GM19035 (cell line): ENCODE data around the gene AKT2.
"Not testable (repeated sequence)": the region's sequence is repeated elsewhere in the genome, so short reads cannot be mapped to it uniquely, and the experiment has no call there.

Experiments used
- ATAC-seq: cut with Tn5 transposase; IDR thresholded peaks from one replicate; pipeline ENCODE4 v1.9.1; 2021; ENCODE audit not compliant: unreplicated experiment

AKT2 gene

DNA sequence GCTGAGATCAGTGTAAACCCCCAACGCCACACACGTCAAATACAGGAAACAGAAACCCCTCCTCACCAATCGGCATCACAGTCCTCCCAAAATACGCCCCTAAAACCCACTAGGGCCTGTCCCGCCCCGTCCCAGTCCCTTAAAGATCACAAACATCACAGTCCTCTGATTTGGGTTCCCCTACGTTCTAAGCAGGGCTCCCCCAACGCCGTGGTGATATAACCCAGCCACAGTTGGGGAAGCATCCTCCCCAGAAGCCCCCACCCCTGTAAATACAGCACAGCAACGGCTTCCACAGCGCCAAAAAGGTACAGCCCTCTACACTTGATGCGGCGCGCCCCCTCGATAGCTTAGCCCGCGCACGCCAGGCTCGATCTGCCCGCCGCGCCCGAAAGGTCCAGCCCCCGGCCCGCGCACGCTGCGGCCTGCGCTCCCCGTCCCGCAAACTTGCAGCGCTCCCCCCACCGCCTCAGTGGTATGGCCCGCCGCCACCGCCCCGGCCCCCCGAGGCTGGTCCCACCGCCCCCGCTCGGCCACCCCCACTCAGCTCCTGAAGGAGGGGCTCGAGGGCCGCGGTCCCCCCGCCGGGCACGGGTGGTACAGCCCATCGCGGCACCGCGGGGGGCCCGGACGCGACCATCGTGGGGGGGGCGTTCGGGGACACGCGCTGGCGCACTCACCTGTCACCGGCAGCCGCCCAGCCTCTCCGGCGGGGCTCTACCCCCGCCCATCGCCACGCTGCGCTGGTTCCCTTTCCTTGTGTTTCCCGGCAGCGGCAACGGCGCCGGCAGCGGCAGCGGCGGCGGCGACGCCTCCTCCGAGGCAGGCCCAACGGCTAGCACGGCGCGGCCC, at the start of gene AKT2:
Gene AKT2, minus strand, starts transcription at position 845 of the 852 bp plus-strand sequence. CDS start 20,078 bp downstream, outside the sequence.
- ATAC-seq, result peak; percentile 34

DNA sequence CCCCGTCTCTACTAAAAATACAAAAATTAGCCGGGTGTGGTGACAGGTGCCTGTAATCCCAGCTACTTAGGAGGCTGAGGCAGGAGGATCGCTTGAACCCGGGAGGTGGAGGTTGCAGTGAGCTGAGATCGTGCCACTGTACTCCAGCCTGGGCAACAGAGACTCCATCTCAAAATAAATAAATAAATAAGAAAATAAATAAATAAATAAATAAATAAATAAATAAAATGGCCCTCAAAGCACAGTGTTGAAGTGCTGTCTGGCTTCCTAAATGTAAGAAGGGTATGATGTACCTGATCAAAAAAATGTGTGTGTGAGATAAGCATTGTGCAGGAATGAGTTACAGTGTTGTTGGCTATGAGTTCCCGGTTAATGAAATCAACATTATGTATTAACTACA, 47.9 kb upstream of the AKT2 start:
- ATAC-seq, result not testable (repeated sequence)

DNA sequence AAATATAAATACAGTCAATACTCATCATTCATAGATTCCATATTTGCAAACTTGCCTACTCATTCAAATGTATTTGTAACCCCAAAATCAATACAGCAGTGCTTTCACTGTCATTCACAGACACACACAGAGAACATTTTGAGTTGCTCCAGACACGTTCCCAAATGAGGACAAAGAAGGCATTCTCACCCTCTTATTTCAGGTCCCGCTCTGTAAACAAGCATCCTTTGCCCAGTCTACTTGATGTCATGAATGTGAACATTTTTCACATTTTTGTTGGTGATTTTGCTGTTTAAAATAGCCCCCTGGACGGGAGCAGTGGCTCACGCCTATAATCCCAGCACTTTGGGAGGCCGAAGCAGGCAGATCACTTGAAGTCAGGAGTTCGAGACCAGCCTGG, 47.5 kb upstream of the AKT2 start:
- no peak for ATAC-seq

DNA sequence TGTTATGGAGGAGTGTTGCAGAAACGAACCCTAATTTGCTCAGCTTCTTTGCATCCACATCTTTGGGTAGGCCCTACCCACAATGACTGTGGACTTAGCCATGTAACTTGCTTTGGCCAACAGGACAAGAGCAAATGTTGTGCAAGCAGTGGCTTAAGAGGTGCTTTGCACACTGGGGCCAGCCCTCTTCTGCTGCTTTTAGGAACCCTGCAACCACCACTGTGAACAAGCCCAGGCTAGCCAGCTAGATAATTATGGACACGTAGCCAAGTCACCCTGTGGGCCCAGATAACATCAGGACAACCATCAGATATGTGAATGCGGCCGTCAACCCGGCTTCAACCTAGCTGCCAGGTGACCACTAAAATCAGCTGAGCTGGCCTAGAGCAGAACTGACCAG, 45.9 kb upstream of the AKT2 start:
- no peak for ATAC-seq

DNA sequence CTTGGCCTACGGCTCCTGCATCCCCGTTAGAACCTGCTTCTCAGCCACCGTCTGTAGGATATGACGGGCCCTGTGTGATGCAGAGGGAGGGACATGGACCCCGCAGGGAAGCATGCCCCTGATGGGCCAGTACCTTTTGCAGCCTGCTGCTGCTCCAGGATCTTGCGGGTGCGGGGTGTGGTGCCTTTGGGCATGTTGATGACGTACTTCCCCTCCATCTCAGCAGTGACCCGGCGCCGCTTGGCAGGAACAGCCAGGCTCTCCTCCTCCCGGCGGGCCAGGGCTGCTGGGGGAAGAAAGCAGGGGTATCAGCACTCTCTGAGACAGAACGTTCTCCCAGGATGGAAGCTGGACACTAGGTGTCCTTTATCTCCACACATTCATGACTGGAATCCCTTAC, 41.1 kb upstream of the AKT2 start:
- no peak for ATAC-seq

DNA sequence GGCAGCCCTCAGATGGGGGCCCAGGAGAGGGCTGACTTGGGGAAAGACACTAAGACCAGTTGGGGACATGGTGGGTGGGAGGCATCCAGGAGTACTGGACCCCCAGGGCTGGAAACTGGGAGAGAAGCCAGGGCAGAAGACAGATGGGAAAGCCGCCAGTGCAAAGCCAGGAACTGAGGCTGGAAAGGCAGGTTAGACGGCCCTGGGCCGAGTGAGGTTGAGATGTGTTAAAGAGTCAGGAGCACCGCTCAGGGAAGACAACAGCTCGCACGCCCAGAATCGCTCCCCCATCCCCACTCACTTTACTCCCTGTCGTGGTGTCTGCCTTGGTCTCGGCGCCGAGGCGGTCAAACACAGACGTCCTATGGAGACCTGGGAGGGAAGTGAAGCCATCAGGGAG, 38.6 kb upstream of the AKT2 start:
- ATAC-seq, result no peak

DNA sequence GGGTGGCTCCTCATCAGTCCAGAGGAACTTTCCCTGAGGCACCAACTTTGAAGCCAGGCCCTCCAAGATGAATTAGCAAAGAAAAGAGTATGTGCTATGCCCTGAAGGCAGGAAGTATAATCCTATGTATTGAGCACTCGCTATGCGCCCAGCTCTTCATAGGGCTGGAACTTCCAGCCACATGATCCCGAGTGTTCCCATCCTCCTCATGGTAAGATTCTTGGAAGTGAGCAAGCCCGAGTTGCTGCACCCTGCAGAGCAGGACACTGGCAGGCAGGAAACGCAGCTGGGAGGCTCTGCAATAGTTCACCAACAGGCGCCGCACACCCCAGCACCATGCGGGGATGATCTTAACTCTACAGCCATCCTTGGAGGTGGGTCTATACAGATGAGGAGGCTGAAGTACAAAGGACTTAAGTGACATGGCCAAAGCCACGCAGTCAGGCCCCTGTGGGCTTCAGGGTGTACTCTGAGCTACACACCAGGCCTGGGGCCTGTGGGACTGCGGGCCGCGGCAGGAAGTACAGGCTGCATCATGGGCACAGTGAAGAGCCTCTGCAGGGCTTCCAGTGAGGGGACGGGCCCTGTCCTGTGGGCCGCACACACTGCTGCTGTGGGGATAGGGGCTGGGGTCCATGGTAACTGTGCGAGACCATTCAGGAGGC, 37.9 kb upstream of the AKT2 start:
- no peak for ATAC-seq

DNA sequence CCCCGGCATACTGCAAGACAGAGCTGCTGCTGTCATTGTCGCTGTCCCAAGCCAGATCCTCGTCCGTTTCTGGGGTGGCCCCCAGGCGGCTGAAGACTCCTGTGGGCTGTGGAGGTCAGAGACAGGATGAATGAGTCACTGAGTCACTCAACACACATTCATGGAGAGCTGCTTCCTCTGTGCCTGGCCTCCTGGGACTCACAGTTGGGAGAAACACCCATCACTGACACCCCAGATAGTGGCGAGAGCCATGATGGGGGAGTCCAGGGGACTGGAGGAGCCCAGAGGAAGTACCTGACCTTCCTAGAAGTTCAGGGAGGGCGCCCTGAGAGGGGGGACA, 37.1 kb upstream of the AKT2 start:
- no peak for ATAC-seq

DNA sequence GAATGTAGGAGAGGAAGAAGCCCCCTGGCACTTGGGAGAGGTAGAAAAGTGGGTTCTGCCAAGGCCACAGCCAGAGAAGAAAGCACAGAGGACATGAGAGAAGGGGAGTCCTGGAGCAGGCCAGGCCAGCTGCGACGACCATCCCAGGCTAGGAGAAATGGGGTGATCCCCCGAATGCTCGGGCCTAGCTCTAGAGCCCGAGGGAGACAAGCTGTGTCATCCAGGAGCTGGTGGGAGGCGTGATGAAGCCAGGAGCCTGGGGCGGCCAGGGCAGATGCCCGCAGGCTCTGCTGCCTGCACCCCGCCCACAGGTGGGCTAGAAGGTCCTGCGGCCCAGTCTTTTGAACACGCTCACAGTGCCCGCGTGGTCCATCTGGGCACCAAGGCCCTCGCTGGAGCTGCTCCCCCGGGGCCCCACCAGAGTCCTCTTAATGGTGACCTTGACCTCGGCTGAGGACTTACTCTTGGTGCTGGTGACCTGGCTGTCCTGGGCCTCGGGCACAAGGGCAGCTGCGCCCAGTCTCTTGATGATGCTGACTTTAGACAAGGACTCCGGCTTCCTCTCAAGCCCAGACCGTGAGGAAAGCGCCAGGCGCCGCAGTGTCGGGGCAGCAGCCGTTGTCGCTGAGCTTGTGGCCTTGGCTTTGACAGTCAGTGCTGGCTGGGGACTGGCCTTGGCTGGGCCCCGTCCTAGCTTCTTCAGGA, 36.6 kb upstream of the AKT2 start:
- no peak for ATAC-seq

DNA sequence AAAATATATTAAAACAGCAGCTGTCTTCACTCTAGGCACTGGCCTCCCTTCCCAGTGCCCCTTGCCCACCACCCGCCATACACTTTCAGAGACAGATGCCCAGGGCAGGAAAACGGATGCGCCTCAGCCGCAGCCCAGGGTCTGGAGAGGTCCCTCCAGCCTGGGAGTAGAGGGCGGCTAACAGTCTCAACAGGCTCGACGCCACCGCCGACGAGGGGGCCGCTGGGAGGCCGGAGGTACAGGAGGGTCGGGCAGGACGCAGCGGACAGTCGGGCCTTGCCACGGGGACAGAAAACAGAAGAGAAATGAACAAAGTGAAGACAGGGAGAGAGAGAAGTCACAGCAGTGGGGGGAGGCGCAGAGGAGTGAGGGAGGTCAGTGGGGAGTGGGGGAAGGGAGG, 35.9 kb upstream of the AKT2 start:
- no peak for ATAC-seq

DNA sequence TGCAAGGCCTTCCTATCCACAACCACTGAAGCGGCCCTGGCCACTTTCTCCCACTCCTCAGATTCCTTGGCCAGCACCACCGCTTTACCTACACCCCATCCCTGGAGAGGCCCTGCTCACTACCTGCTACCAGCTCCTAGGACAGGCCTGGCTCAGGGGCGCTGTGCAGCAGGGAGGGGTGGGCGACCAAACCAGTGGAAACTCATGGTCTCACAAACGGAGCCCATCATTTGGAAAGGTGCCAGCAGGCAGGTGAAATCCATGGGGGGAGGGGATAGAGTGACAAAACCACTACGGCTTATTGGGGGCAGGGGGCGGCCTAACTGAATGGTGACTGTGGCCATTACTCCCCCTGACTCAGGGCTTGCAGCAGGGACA, 35.4 kb upstream of the AKT2 start:
- ATAC-seq, result no peak

DNA sequence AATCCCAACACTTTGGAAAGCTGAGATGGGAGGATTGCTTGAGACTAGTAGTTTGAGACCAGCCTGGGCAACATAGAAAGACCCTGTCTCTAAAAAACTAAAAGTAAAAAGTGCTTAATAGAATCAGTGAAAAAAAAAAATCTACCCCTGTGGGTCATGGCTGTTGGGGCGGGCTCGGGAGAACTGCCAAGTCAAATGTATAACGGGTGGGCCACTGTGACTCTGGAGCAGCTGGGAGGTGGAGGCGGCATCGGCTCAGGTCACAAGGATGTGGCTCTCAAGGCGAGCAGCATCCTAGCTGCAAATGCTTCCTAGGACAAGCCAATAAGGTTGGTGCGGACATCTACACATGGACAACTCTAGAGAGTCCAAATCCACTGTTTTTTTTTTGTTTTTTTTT, 32.2 kb upstream of the AKT2 start:
- ATAC-seq, result no peak

DNA sequence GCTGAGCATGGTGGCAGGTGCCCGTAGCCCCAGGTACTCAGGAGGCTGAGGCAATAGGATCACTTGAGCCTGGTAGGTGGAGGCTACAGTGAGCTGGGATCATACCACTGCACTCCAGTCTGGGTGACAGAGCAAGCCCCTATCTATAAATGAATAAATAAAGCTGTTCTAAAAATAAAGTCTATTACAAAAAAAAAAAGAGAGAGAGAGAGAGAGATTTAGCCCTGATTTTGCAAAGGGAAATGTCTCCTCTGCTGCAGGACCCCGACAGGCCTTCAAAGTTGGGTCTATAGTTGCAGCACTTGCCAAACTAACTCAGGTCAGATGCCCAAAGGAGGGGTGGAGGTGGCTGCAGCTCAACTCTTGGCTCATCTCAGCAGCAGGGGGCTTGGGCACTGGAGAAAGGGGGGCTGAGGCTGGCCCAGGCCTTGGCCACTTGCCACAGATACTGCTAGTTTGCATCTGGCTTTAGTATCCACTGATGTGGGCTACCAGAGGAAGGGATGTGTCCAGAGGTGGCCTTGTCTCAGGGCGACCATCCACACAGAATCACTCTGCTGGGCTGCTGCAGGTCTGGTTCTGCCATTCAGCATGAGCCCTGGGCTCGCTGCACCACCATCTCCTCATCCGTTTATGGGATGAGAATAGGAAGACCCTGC, 30.8 kb upstream of the AKT2 start:
- no peak for ATAC-seq

DNA sequence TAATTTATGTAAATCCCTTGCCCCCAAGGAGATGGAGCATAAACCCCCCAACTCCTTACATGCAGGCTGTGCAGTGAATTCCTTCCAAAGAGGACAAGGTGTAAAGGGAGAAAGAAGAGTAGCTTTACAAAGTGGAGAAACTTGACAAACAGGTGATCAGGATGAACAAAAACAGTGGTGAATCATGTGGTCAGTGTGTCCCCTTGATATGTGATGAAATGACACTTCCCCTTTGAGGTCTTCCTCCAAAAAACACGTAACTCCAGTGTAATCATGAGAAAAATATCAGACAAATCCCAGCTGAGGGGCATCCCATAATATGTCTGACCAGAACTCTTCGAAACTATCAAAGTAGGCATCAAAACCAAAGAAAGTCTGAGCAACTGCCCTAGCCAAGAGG, 29.5 kb upstream of the AKT2 start:
- ATAC-seq, result no peak

DNA sequence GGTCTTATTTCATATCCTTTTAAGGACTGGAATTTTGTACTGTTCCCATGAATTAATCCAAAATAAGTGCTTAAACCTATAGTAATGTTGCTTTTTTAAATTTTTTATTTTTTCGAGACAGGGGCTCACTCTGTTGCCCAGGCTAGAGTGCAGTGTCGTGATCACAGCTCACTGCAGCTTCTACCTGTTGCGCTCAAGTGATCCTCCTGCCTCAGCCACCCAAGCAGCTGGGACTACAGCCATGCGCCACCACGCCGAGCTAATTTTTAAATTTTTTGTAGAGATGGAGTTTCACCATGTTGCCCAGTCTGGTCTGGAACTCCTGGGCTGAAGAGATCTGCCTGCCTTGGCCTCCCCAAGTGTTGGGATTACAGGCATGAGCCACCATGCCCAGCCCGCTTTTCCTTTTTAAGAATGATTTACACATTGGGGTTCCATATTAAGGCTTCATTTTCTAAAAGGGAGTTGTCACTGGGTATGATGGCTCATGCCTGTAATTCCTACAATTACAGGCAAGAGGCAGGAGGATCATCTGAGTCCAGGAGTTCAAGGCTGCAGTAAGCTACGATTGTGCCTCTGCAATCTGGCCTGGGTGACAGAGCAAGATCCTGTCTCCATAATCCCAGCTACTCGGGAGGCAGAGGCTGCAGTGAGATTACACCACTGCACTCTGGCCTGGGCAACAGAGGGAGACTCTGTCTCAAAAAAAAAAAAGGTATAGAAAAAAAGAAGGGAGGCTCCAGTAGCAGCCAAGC, 28.3 kb upstream of the AKT2 start:
- ATAC-seq, result no peak

DNA sequence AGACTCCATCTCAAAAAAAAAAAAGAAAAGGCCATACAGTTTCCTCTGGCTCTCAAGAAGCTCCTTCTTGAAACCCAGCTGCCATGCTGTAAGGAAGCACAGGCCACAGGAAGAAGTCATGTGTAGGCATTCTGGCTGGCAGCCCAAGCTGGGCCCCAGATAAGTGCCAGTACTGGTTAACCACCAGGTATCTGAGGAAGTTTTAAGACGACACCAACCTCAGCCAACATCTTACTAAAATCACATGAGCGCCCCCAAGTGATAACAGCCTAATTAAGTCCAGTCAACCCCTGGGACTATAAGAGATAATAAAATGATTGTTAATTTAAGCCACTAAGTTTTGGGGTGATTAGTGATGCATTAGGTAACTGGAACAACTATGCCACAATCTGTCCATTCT, 27.4 kb upstream of the AKT2 start:
- ATAC-seq, result no peak

DNA sequence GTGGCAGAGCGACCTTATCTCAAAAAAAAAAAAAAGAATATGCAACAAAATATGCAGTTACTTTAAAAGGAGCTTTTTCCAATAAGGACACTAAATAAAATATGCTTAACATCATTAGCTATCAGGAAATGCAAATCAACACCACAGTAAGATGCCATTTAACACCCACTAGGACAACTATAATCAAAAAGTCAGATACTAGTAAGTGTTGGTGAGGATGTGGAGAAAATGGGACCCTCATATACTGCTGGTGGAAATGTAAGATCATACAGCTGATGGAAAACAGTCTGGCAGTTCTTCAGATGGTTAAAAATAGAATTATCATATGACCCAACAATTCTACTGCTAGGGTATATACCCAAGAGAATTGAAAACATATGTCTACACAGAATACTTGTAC, 24.5 kb upstream of the AKT2 start:
- no peak for ATAC-seq

DNA sequence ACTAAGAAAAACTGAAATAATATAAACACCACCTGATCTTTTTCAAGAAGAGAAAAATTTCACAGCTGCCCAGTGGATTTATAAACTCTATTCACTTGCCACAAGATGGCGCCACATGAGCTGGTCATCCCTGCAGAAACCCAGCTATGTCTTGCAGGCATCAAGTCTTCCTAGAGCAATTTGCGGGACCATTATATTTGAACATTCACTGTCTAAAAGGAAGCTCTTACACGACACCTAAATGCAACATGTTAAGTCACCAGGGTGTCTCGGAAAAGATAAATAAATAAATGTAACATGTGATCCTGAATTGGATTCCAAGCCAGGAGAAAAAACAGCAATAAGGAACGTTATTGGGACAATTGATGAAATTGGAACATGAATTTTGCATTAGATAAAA, 20.3 kb upstream of the AKT2 start:
- ATAC-seq, result no peak

DNA sequence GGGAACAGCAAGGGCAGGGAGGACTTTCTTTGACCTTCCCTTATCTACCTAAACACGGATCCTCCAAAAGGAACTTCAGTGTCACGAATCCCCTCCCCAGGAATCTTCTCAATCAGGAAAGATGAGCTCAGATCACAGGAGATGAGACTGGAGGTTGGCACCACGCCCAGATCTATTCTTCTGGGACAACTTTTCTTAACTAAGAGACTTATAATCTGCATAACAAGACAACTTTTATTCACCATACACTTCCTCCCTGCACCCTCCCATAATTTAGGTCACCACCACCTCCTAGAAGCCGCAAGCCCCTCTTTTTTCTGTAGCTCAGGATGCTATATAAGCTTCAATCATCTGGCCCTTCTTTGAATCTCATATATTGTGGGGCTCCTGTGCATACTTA, 19.2 kb upstream of the AKT2 start:
- no peak for ATAC-seq

DNA sequence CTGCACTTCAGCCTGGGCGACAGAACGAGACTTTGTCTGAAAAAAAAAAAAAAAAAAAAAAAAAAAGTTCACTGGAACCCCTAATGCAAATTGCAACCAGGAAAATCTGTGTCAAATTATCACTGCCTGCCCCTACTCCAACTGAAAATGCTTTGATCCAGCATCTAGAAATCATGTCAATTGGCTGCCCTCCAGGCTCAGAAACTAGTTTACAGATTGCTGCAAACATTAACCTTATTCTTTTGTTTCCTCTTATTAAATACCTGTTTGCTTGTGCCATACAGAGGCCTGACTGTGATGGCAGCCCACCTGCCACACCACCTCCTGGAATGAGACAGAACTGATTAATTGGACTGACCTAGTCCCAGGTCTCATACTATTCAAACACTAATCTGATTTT, 18.6 kb upstream of the AKT2 start:
- ATAC-seq, result no peak
